ENCODE measurements around the gene EREG.

EREG gene

DNA sequence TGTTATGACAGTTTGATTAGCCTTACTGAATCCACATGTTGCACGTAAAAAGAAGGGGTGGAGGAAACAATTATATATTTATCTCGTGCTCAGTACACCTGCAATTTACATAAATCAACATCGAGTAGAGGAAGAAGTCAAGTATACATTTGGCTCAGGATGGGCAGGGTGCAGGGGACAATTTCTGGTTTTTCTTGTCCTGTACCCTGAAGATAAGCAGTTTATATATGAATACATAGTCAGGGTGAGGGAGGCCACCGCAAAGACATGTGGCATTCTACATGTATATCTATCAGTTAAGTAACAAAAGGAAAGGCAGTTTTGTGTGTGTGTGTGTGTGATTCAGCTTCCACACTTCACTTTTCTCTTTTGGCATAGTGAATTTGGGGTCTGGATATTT lies 11.1 kb upstream of the EREG start:
- DNase-seq, result no peak

DNA sequence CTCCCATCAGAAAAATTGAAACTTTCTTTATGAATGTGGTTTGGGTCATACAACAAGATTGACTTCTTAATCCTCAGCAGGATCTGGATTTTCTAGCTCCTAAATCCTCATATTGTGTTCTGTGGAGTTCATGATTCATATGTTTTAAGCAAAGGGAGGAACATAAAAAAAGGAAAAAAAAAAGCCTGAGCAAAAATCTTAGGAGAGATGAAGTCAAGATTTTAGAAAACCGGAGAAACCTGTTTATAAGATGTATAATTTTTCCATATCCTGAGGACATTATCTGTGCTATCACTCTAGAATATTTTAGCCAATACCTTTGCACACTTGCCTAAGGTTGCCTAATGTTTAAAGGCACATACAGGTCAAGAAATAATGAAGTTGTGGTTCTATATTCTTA lies 7.0 kb upstream of the EREG start:
- no peak for DNase-seq

DNA sequence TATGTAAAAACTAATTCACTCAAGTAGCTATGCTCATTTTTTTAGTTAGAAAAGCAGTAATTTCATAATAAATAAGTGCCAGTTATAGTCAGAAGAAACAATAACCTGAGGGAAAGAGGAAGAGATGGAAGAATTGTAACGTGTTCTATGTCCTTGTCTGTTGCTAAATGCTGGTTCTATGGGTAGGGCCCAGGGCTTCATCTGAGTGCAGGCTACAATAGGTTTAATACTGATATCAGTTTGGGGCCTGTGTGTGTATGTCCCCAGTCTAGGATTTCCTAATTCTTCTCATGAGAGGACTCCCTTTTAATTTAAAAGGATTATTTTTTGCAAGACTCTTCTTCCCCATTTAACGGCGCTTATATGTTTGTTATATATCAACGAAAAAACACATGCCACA lies 3.3 kb upstream of the EREG start:
- no peak for DNase-seq

DNA sequence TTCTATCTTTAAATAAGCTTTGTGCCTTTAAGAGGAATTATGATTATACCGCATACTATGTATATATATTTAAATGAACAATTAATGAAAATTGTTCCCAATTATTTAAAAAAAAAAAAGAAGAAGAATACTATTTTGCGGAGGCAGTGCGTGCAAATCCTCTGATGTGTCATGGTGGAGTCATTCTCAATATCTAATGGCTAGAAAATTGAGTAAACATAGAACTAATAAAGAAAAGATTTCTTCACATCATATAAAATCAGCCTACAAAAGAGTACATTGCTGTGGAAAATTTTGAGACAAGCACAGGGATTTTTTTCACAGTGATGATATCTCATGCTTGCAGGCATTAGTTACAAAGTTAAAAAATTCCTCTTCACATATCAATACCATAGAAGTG lies 2.6 kb upstream of the EREG start:
- no peak for DNase-seq

DNA sequence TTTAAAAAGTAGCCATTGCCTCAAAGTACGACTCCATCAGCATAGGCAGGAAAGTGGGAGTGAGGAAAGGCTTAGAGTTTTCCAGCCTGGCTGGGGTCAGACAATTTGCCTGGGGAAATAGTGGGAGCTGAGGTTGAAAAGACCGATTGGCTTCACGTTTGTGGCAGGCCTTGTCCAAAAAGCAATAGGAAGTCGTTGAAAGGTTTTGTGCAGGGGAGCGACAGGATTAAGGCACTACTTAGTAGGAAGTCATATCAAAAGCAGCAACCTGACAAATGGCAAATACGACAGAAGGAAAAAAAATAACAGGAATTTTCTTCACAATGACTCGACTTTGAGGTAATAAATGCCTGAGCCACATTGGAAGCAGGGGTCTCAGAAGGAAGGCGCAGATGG lies 691 bp upstream of the EREG start:
- DNase-seq, result no peak

DNA sequence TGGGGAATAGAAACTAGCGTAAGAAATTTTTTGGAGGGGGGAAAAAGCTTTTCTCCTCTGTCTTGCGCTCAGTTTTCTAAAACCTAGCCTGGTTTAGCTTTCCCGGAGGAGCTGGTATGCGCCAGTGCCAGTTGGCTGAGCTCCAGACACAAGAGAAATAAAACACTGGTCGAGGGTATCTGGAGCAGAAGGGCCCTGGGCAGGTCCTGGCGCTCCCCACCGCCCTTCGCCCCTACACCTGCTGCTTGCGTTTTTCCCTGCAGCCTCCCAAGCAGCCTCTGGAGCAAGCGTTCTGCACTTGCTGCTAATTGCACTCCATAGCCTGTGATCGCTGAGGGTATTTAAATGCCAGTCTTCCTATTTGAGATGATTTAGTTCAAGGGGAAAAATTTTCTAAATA lies 816 bp downstream of the EREG start:
- no peak for DNase-seq

DNA sequence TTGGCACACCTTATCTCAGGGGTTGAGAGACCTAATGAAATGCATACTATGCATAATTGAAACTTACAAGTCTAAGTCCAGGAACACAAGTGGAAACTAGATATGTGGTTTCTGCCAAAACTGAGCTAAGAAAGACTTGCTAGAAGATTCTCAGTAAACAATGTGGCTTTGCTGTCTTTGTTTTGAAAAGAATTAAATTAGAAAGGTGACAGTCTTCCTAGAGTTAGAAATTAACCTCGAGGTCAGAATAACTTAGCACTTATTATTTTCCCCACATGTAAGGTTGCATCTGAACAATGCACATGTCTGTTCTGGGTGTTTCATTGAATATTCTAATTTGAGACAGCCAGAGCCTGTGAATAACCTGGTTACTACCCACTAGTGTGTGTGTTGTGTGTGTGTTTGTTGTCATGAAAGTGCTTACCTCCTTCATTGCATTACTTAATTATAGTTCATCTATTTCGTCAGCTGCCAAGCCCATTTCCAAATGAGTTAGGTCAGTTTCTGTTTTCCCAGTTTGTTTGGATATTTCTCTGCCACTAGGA lies 1.5 kb downstream of the EREG start:
- DNase-seq, result no peak

DNA sequence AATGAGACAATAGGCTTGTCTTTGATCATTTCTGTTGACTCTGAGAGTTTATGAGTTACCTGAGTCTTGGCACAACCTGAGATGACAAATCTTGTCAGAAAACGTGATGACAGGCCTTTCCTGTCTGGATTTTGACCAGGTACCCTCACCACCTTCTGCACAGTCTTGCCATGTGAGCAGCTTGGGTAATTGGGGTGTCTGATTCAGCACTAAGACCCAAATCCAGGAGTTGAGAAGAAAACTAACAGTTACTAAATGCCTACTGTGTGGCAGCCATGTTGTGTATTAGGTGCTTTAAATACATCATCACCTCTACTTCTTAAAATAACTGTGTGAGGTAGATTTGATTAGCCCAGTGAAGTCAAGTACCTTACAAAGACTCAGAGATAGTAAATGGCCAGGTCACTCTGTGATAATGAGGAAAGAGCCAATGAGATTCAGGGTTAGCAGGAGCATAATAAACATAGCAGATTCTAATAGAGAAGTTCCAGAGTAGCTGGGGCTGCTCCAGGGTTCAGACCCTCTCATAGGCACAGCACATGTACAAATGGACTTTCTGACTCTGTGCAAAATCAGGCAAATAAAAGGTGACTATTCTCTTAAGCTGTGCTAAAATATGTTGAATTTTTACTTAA lies 2.8 kb downstream of the EREG start:
- no peak for DNase-seq

DNA sequence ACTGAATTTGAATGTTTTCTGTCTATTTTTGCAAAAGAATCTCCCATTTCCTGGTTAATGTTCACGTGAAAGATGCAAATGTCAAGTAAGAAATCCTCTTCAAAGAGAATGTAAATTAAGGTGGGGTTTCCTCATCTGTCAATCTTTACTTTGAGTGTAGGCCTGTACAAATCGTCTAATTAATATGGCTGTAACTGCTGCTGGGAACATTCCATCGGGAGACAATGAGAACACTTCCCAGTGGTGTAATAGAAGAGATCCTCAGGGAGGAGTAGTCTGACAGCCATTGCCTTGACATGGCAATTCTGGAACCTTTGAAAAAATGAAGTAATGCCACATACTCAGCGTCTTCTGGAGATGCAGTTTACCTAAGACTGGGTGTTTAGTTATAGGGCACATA lies 3.7 kb downstream of the EREG start:
- DNase-seq, result no peak

DNA sequence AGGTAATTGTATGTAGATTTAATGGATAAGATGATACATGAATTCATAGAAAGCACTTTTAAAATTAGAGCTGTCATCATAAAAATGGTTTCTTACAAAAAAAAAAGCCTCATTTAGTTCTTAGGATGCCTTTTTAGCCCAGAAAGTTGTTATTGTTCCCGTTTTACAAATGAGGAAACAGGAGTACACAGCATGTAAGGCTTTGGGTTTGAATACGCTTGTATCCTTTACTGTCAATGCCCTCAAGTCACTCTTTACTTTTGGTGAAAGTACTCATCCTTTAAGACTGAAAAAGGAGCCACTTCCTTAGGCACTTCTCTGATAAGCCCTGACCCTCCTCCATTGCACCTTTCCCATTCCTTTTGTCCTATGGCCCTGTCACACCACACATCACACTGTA lies 4.9 kb downstream of the EREG start:
- no peak for DNase-seq

DNA sequence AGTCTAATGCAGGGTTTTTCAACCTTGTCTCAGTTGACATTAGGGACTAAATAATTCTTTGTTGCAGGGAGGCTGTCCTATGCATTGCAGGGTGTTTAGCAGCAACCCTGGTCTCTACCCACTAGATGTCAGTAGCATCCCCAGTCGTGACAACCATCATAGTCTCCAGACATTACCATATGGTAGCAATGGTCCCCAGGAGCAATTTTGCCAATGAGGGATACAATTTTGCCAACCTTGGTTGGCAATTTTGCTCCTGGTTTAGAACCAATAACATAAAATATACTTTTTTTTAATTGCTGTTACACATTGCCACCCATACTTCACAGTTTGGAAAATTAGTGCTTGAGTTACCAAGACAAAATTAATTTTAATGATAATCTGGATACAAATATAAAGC lies 6.0 kb downstream of the EREG start:
- DNase-seq, result no peak

DNA sequence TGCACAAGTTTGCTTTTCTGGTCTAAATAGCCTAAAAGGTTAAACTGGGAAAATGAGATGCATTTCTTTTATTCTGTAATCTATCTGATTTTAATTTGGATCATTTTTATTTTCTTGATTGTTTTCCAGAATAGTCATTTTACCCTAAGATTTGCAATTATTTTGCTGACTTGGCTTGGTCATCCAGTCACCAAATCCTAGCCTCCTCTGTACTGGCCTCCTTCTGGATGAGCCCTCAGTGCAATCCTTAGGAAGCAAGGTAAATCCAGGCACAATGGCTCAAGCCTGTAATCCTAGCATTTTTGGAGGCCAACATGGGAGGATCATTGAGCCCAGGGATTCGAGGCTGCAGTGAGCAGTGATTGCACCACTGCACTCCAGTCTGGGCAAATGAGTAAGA lies 9.2 kb downstream of the EREG start:
- DNase-seq, result no peak

DNA sequence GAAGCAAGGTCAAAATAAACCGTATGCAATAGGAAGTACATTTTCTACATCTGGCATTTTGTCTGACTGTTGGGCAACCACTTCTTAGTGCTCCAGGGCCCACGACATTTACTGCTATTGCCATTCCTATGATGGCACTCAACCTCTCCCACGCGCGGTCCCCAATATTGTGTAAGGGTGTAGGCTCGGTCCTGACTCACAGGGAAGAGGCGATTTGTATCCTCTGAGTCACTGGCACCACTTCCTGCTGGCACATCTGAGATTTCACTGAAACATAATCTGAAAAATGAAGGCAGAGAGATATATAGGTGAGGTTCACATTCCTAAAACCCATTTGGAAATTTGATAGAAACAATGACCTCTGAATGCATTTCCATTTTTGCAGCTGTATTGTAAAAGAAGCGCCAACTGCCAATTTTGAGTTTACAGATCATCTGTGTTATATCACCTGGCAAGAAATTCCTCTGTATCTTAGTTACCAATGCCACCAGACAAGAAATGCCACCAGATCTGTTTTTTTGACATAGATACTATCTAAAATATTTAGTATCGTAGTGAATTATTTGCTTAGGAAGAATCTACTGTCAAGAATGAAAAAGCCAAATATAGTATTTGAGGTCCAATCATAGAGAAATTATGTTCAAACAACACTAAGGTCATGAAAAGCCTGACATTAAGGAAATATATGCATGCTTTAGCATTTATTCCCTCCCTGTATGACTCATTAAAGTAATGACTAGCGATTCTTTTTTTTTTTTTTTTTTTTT lies 9.8 kb downstream of the EREG start:
- peak; percentile 50 for DNase-seq

DNA sequence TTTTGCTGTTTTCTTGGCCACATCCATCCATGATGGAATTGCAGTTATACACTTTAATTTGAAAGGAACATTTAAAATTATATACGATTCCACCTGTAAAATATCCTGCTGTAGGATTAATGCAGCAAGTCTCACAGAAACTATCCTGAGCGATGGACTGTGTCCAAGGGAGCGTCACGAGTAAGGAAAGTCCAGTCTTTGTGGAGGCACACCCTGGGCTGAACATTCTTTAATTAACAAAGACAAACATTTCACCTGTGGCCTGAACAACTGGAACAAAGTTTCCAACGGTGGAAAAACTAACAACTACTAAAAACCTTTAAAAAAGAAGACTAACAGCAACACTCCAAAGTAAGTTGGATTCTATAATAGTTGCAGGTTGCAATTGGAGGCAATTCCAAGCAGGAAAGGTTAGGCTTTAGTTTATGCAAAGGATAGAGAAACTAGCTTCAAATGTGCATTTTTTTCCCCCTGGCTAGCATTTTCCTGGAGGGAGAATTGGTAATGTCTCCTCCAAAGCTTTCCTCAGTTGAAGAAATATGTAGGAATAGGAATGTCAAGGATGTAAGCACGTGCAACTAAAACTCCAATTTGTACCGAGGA lies 11.0 kb downstream of the EREG start:
- DNase-seq, result no peak

DNA sequence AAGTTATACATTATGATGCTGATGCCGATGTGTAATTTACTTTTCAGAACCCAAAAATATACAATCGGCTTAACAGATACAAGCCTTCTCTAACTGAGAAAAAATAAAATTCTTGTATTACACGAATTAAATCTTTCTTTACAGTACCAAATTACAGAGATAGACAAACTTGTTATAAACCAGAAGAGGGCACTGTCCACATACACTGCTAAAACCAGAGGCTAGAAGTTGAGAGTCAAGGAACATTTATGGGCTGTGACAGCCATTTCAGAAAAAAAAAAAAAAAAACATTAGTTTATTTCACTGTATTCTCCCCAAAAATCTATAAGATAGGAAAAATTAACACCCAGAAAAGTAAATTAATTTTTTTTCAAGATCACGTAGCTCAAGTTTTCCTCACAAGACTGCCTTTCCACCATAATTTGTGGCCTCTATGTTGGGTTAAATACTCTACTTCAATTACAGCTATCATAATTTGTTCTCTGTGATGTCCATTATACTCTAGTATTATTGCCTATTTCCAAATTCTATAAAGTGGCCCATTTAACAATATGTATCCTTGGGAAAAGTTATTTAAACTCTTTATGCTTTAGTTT lies 12.0 kb downstream of the EREG start:
- no peak for DNase-seq

DNA sequence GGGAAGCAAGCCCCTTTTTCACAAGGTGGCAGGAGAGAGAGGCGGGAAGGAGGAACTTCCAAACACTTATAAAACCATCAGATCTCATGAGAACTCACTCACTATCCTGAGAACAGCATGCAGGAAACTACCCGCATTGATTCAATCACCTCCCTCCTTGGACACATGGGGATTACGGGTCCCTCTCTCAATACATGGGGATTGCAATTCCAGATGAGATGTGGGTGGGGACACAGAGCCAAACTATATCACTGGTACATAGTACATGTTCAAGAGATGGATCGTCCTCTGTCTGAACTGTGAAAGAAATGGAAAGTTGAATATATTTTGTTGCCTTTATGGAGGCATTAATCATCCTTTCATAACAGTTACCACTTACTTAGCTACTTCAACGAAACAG lies 12.8 kb downstream of the EREG start:
- DNase-seq, result no peak

DNA sequence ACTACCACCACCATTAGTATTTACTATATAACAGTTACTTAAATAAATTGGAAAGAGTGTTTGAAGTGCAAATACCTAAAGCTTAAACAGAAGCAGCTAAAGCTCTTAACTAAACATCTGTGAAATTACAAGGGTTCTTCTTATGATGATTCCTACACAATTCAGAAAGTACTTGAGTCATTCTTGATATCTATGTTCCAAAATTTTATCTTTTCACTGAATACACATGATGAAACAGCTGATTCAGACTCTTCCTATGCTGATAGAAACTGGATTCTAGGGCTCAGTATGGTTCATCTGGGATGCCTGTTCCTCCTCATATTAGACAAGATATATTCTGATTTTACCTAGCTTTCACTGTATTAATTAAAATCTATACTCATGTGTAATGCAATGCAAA lies 13.6 kb downstream of the EREG start:
- DNase-seq, result no peak

DNA sequence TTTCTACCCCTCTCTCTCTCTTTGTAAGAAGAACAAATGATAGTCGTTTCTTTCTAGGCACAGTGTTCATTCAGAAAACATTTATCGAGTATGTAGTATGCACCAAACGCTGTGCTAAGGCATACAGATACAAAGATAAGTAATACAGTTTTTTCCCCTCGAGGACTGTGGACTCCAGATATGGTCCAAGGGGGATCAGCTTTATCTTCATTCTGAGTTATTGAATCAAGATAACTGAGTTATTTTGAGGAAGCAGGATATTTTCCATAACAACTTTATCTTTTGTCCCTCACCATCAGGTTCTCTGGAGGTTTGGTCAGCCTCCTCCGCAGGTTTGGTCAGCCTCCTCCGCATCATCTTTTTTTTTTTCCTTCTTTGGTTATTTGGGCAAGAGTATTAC lies 15.0 kb downstream of the EREG start:
- DNase-seq, result no peak

DNA sequence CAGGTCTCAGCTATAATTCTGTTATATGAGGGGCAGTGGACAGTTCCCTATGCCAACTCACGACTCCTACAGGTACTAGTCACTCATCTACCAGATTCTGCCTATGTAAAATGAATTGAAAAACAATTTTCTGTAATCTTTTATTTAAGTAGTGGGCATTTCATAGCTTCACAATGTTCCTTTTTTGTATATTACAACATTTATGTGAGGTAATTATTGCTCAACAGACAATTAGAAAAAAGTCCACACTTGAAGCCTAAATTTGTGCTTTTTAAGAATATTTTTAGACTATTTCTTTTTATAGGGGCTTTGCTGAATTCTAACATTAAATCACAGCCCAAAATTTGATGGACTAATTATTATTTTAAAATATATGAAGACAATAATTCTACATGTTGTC lies 20.4 kb downstream of the EREG start:
- no peak for DNase-seq

DNA sequence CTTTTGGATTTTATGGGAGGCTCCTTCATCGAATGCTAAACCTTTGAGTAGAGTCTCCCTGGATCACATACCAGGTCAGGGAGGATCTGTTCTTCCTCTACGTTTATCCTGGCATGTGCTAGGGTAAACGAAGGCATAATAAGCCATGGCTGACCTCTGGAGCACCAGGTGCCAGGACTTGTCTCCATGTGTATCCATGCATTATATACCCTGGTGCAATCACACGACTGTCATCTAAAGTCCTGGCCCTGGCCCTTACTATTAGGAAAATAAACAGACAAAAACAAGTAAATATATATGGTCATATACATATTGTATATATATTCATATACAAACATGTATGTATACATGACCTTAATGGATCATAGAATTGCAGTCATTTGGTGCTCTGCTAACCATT lies 21.2 kb downstream of the EREG start:
- no peak for DNase-seq

DNA sequence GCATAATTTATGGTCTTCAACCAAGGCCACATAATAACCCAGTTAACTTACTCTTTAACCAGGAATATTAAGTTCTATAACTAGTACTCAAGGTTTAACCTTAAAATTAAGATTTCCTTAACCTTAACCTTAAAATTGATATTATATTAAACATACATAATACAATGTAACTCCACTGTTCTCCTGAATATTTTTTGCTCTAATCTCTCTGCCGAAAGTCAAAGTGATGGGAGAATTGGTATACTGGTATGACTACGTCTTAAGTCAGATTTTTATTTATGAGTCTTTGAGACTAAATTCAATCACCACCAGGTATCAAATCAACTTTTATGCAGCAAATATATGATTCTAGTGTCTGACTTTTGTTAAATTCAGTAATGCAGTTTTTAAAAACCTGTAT lies 22.8 kb downstream of the EREG start:
- DNase-seq, result no peak

DNA sequence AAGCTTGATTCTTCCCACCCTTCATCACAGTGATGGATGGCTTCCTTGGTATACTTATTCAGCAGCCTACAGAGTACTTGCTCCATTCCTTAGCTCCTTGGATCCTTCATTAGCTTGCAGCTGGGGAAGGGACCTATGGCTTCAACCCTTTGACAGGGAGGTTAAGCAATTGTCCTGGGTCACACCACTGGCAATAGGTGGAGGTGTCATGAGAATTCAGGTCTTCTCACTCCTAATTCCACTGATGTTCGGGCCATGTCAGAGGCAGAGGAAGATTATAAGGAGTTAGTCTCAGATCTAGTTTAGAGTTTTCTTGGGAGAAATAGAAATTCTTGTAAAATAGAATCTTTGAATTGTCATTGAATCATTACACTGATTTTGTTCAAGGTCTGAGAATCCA lies 24.5 kb downstream of the EREG start:
- no peak for DNase-seq

DNA sequence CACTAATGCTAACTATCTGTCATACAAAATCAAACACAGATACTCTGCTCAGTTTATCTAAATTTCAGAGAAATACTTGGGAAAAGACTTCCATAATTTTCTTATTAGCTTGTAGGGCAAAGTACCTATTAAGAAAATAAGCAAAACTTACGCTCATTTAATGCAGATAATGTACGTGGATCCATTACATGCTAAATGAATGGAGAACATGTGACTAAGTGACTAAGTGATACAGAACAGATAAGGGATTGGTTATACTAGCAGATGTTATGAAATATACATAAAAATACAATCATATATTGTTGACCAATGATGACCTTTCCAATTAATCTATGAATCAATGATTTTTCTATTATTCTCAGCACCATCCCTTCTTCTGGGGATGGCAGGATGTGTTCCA lies 25.7 kb downstream of the EREG start:
- DNase-seq, result no peak

DNA sequence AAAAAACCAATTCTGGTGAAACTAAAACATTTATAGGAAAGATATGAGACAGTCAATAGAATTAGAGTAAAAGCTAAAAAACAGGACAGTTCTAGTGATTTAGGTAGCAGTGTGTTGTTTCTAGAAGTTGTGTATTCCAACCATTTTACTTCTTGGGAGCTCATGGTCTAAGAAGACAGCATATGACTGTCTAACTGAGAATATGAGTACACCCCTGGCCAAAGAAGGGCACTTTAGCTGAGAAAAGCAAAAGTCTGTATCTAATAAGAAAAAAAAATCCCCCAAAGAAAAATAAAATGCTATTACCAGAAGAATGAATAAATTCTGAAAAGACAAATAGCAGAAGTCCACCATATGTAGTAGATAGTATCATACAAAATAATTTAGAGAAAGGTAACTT lies 26.4 kb downstream of the EREG start:
- no peak for DNase-seq
